Left cardiac atrium (tissue), 4 donors: ENCODE results near the gene UPP2. TPM values are rescaled to one million over a fixed set of nuclear protein-coding genes. Genes with fewer than 3 reads are reported as not detected.

ENCODE experiments used
- ATAC-seq, 2 donors: fragments of 200-7000 bp; cut with Tn5 transposase; one replicate each; pipeline ENCODE4 v1.9.1; 2020; ENCODE audit warnings: mild to moderate bottlenecking in 2 of 2, moderate library complexity in 2 of 2
- DNase-seq: peaks from one replicate; pipeline ENCODE4 v3.0.0-alpha.2; 2020
- intact Hi-C, 2 donors: fragments of 100-400 bp; cut with DNase I; formaldehyde crosslinking; loops; one replicate each; pipeline versions ENCODE4 v1.14.1 to v1.15.1; 2022 to 2023
- total RNA-seq, 2 donors: library from RNA; stranded (reverse); fragmentation: NEBNext Ultra II Directional; extraction: Animal tissue kit (Norgen Biotek cat#: 25700); gene quantifications; one replicate each; pipeline ENCODE4 v1.2.1, GENCODE V29; 2021
- donor health status: DM: no; HTN: yes; CAD: no.
- donor health status: DM: no; HTN: yes; CAD: no; lungs with severe emphysema.
- donor health status: DM: yes; HTN: yes; CAD: no.
- donor health status: Dilated cardiomyopathy.

UPP2 gene
- total RNA-seq, 2 donors from 2014 or later: not detected

DNA sequence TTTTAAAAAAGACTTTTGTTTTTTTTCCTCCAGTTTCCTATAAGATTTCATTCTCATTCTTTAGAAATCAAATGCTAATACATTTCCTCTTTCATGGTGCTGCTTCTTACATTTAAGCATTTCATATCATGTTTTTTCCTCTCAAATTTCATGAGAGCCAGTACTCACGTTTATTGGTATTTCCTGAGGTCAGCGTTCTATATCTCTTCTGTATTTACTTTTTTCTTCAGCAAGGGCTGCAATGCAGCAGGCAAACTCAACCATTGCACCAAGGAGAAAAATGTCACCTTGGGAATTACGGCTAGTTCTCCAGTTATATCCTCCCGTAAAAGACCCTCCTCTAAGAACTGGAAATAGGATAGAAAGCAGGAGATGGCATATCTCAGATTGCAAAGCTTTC, 32.4 kb downstream of the UPP2 start:
- DNase-seq: no peak
- no peak for ATAC-seq
- intact Hi-C loops: no loop called here

DNA sequence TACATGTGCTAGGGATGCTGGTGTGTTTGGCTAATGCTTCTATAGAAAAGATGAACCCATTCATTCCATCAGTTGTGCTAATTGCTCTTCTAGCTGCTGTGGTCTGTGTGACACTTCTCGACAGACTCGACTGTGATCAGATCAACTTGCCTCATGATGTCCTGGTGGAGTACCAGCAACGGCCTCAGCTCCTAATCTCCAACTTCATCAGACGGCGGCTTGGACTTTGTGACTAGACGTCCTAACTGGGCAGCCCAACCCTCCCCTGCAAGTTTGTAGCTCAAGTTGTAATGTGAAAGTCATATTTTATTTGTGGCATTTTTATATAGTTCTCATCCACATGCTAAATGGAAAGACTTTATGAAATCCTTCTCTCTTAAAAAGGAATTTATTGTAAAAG, 33.0 kb downstream of the UPP2 start:
- DNase-seq (no peak), ATAC-seq (no peak)
- intact Hi-C loops: no loop called here

DNA sequence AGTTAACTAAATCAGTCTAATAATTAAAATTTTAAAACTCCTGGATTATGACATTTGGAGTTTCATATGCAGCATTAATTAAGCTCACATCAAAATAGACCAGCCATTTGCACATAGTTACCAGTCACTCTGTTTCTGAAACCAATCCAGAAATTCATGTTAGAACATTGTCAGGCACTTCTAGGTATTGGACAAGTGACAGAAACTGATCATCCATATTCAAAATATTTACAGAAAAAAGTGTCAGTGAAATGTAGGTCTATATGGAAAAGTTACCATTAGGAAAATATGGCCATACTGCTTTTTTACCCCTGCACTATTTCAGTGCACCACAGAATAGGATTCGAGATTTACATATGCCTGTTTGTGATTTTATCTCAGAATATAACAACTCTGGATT, 33.4 kb downstream of the UPP2 start:
- ATAC-seq (no peak), DNase-seq (no peak)

DNA sequence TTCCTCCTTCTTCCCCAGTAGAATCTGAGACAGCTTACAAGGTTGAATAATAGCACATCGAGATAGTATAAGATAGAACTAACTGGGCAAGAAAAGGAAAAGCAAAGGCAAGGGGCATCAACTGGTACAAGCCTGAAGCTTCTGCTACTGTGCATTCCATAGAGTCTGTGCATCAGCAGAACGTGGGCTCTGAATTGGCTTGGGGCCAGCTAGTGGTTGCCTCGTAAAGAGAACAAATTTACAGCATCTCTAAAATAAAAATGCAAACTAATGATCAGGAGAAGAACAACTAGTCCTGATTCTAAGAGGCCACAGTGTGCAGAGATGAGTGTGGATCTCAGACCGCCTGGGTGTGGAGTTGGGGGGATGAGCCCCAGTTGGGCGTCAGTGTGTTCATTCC, 36.6 kb downstream of the UPP2 start:
- no peak for ATAC-seq
- intact Hi-C loops: no loop called here
- no peak for DNase-seq

More for the DNA sequence above, 33.4 kb downstream of the UPP2 start:
- intact Hi-C loops: no loop called here

DNA sequence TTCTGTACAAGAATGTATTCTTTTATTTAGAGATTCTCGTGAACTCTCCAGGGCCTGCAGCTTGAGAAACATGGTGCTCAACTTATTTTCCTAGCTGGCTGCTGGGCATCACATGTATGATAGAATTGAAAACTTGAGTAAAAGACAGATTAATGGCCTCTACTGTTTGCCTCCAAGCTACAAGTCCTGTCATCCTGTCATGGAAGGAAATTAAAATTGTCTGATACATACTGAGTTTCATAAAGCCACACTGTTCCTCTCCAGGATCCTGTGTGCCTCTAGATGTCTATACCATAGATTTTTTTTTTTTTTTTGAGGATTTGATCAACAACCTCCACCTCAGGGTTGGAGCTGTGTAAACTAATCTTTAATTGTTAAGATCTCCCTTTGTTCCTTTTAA, 38.5 kb downstream of the UPP2 start:
- ATAC-seq (no peak), DNase-seq (no peak)
- intact Hi-C loops: no loop called here

DNA sequence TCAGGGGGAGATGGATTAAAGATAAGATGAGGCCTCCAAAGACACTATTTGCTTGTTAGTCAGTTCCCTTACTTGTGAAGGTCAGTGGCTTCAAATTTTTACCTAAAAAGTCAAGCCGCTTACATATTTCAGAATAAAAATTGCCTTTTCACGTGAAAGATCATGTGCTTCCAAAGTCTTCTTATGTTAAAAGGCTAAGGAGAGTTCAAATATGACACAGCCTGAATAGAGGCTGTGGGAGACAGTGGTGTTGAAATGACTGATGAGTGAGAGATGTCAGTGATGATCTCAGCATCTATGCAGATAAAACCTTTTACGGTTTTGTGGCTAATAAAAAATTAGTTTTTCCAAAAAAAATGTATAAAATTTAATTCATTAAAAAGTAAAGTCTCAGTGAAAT, 40.5 kb downstream of the UPP2 start:
- DNase-seq: no peak
- peak in 1 of 2 donors; percentile 44 for ATAC-seq
- intact Hi-C loops: no loop called here

DNA sequence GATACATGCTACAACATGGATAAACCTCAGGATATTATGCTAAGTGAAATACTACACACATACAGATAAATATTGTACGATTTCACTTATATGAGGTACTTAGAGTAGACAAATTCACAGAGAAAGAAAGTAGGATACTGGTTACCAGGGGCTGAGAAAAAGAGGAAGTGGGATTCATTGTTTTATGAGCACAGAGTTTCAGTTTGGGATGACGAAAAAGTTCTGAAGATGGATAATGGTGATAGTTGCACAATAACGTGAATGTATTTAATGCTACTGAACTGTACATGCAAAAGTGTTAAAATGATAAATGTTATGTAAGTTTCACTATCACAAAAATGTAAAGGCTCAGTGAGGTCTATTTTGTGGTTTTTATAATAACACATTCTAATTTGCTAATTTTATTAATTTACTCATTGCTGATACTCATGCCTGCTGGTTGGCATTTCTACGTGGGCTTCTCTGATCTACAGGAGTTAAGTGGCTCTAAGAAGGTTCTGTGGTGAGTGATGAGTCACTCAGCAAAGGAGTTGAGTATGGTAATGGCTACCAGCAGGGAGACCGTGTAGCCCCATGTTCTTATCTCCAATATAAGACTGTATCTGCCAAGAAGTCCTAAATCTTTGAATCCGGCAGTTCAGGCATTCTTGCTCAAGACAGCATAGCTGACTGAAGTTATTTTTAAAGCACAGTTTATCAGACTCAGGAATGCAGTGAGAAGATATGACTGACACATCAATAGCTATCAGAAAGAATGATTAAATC, 41.1 kb downstream of the UPP2 start:
- intact Hi-C loops: no loop called here
- DNase-seq (no peak), ATAC-seq (peak in 1 of 2 donors; percentile 81)

DNA sequence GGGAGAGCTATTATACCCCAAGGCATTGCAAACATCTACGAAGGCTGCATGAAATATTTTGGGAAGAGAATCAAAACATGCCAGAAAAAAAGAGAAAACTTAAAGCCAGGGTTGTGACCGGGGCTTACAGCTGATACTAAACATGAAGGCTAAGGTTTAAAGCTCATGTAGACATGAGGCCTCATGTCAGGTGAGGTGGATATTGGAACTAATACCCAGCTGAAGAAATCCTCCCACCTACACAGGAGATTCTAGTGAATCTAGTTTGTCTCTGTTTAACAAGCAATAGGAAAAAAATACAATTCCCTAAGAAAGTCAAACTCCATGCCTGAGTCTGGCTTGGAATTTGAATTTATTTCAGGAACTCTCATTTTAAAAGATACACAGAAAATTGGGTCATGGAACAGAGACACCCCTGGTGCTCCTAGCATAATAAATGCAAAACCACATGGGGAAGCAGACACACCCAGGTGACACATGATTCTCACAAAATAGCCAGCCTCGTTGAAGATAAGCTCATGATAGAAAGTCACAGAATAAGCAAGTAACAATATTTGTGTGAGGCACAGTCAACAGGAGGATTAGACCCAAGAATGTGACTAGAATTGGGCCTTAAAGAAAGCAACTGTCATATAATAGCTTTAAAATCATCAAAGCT, 42.2 kb downstream of the UPP2 start:
- ATAC-seq (no peak), DNase-seq (no peak)
- intact Hi-C loops: no loop called here

DNA sequence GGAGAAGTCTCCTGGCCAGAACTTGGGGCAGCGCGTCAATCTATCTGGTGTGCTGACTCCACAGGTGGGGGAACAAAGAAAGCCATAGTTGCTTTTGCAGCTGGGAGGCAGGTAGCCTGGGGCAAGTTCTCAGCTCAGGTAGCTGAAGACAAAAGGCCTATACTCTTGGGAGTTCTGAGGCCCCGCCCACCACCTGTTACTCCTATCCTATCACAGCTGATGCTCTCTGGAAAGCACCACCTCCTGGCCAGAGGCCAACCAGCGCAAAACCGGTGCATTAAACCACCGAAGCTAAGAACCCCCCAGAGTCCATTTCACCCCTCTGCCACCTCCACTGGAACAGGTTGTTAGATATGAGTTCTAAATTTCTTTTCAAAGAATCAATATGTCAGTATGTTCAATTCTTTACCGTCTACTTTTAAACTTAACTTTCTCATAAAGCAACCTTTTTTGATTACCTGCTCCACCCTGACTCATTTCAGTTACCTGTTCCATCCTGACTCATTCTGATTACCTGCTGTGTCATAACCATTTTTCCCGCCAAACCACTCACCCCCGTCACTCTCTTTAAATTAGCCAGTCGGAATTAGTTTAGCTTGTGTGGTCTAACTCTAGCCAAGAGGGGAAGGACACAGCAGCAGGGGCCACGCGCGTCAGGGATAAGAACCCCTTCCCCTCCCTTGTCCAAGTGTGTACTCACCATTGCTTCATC, 43.4 kb downstream of the UPP2 start:
- intact Hi-C loops: no loop called here
- no peak for DNase-seq
- no peak for ATAC-seq

DNA sequence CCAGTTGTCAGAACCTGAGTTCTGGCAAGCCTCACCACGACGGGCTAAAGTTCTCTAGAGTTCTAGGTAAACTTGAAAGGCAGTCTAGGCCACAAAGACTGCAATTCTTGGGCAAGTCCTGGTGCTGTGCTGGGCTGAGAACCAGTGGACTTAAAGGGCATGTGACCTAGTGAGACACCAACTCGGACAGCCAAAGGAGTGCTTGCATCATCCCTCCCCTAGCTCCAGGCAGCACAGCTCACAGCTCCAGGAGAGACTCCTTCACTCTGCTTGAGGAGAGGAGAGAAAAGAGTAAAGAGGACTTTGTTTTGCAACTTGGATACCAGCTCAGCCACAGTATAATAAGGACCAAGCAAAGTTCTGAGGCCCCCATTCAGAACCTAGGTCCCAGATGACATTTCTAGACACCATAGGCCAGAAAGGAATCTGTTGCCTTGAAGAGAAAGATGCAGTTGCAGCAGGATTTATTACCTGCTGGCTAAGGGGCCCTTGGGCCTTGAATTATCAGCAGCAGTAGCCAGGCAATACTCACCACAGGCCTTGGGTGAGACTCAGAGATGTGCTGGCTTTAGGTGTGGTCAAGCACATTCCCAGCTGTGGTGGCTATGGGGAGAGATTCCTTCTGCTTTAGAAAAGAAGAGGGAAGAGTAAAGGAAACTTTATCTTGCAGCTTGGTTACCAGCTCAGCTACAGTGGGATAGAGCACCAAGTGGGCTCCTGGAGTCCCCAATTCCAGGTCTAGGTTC, 51.8 kb downstream of the UPP2 start:
- intact Hi-C loops: no loop called here

DNA sequence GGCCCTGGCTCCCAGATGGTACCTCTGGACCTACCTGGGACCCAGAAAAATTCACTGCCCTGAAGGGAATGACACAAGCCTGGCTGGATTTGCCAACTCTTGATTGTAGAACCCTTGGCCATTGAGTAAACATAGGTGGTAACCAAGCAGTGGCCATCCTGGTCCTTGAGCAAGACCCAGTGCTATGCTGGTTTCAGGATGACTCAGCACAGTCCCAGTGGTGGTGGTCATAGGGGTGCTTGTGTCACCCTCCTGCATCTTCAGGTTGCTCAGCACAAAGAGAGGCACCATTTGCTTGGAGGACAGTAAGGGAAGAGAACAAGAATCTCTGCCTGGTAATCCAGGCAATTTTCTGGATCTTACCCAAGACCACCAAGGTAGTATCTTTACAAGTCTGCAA, 52.9 kb downstream of the UPP2 start:
- DNase-seq: no peak
- ATAC-seq: no peak
- intact Hi-C loops: no loop called here

More for the DNA sequence above, 51.8 kb downstream of the UPP2 start:
- ATAC-seq: no peak
- DNase-seq: no peak

DNA sequence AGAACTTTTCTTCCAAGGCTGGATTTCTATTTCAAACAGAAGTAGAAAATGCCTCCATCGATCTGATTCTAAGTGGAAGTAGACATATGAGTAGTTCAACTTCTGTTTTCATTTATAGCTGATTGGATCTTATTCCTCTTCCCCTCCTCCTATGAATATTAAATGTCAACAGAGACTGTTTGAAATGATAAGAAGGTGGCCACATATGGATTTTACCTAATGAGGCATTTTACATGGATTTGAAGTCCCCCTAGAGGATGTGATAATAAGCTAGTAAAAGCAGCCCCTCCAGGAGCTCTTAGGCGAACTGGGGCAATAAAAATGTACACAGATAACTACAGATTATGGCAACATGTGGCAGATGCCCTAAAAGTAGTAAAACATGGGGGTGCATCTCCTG, 71.0 kb downstream of the UPP2 start:
- intact Hi-C loops: no loop called here
- DNase-seq (no peak), ATAC-seq (no peak)

DNA sequence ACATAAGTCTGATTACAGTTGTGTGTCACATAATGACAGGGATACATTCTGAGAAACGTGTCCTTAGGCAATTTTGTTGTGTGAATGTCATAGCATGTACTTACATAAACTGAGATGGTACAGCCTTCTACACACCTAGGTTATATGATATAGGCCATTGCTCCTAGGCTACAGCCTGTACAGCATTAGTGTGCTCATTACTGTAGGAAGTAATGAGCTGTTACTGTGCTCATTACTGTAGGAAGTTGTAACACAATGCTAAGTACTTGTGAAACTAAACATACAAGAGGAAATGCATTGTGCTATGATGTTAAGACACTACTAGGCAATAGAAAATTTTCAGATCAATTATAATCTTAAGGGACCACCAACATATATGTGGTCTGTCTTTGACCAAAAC, 72.8 kb downstream of the UPP2 start:
- ATAC-seq: no peak

DNA sequence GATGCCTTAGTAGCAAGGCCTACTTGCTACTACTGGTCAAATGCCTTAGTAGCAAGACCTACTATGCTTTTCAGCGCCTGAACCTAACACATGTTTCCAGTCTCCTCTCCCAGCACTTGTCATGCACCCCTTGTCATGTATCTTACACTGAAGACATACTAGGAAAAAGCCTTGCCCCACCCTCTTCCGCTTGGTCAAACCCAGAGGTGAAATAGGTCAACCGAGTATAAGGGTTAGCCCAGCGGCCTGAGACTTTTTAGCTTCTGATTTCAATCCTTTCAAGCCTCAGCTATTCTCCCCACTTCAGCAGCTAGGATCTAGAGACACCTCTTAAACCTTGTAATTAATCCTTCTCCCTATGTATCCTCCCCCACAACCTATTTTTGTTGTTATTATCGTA, 73.3 kb downstream of the UPP2 start:
- no peak for ATAC-seq
- intact Hi-C loops: loop anchor here in 1 of 2 donors (5.0 kb wide), 1 partner anchor 577 kb away; no protein-coding TSS in a partner anchor
- DNase-seq: no peak

More for the DNA sequence above, 72.8 kb downstream of the UPP2 start:
- no peak for DNase-seq
- intact Hi-C loops: no loop called here

DNA sequence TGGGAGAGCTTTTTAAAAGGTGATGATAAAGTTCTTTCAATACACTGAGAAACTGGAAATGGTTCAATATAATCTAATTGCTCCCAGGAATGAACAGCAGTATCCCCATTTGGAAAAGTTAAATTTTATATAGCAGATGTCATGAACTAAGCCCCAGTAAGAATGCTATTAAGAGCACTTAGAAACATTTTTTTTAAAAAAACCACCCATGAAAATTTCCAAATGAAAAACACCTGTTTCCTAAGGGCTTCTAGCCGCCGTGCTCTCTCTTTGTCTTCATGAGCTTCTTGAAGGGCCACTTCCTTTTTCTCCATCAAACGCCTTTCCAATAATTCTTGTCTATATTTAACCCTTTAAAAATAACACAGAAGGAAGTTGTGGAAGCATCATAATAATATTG, 77.0 kb downstream of the UPP2 start:
- no peak for ATAC-seq
- no peak for DNase-seq
- intact Hi-C loops: loop anchor here in 1 of 2 donors (5.0 kb wide), 1 partner anchor 574 kb away; no protein-coding TSS in a partner anchor

DNA sequence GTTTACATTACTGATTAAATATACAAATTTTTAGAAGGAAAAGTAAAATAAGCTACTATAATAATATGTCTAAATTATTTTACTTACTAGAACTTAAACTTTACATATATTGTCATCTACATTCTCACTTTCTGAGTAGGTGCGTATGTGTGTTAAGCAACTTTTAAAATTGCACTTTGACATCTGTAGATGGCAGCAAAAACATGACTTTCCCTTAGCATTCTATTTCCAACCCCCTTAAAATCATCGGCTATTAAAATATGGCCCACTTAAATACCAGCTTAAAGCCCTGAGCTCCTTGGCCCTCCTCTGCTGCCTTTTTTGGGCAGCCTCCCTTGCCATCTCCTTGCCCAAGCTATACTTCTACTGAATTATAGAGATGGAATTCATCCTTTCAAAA, 78.0 kb downstream of the UPP2 start:
- DNase-seq (no peak), ATAC-seq (peak in 1 of 2 donors; percentile 48)
- intact Hi-C loops: loop anchor here (5.0 to 10.0 kb wide), 3 partner anchors 275 to 578 kb away; partner anchors contain the start of genes CCDC148 (in 1 of the 2) and PKP4 (in 1 of the 2)

DNA sequence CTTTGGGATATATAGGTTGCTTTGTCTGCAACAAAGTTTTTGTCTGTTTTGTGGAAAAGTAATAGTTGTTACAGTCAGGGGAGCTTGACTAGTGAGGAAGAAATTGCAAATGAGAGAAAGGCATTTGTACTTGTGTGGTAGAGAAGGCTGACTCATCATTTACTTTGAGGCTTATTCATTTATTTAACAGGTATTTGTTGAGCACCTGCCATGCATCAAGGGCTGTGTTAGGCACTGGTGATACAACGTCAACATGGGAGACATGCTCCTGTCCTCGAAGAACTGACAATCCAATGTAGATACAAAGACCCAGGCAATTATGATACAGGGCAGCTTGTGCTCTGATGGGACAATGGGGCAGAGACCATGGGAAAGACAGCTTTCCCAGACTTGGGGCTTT, 79.5 kb downstream of the UPP2 start:
- DNase-seq: no peak
- intact Hi-C loops: loop anchor here (5.0 to 10.0 kb wide), 2 partner anchors 274 to 576 kb away; partner anchors contain the start of genes CCDC148 (in 1 of the 2) and PKP4 (in 1 of the 2)
- ATAC-seq: no peak

DNA sequence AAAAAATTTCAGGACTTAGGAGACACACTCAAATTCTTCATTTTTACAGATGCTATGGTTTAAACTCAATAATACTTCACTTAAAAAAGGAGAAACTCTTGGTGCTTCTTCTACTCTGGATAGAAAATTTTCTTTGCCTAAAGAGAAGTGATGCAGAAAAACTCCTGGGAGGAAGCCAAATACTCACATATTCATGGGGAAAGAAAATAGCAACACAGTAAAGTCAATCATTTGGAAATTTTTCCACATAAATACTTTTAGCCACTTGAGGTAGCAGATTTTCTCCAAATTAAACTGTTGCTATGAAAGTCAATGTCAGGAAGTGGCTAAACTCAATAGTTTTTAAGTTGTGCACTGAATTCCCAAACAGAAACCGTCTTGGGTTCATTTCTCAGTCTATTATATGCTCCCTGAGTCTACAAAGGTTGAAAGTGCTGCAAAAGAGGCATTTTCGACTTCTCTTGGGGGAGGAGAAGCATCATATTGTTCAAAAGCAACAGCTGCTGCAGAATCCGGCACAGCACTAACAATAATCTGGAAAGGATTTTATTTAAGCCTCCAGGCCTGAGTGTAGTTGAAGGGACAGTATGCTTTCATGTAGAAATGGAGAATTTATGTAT, 81.1 kb downstream of the UPP2 start:
- no peak for DNase-seq
- intact Hi-C loops: loop anchor here (5.0 to 10.0 kb wide), 2 partner anchors 272 to 575 kb away; partner anchors contain the start of genes CCDC148 (in 1 of the 2) and PKP4 (in 1 of the 2)

DNA sequence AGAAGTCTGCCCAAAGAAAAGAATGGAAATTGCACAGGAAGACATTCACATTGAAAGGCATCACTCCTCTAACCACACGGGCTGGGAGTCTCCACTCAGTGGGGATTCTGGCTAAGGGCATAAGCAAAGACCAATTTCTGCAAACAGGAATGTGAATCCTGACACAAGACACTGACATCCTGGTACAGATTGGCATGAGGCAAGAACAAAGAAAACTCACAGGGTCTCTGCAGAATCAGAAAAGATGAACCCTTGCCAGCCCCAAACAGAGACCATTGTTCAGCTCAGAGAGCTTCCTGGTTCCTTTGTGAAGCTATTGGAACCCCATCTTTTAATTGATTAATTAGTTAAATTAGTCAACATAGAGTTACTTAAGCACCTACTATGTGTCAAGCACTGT, 82.3 kb downstream of the UPP2 start:
- intact Hi-C loops: loop anchor here (5.0 to 10.0 kb wide), 2 partner anchors 271 to 573 kb away; partner anchors contain the start of genes CCDC148 (in 1 of the 2) and PKP4 (in 1 of the 2)
- no peak for ATAC-seq
- no peak for DNase-seq

More for the DNA sequence above, 81.1 kb downstream of the UPP2 start:
- ATAC-seq: no peak
